ENCODE results near the gene RANGRF. TPM values are rescaled to one million over a fixed set of nuclear protein-coding genes. Genes with fewer than 3 reads are reported as not detected.

RANGRF gene
- total and polyA plus RNA-seq, 4 donors = 9.2 to 40.5 (median 28.6) TPM

DNA sequence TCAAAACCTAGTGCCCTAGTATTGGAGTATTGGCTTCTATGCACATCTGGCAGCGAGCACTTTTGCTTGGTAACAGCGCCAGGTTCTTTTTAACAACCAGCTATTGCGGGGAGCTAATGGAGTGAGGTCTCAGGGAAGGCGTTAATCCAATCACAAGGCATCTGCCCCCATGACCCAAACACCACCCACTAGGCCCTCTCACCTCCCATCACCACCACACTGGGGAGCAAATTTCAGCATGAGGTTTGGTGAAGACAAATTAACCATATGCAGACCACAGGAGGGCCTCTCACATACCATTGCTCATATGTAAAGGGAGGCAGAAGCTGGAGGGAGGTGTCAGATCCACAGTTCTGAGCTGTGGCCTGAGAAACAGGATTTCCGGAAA is 50.3 kb downstream of the RANGRF start:
- DNase-seq (ENCODE audit: low read depth in 4 of 6, low spot score in 6 of 6) = peak in 1 of 6 donors; percentile 55
- H3K27ac ChIP-seq (ENCODE audit: low read depth, low read length) = no peak overlapping the region
- H3K4me3 ChIP-seq (ENCODE audit: low read depth, low read length) = no peak overlapping the region
- no peaks in the 10 kb centered on the region for H3K36me3 ChIP-seq (ENCODE audit: control insufficient read depth, insufficient read depth, low read length)
- no peaks in the 10 kb centered on the region for H3K9me3 ChIP-seq (ENCODE audit: control insufficient read depth, insufficient read depth, low read length)
- no peaks in the 10 kb centered on the region for H3K4me1 ChIP-seq (ENCODE audit: control insufficient read depth, insufficient read depth, low read length)
- no peaks in the 10 kb centered on the region for H3K27me3 ChIP-seq (ENCODE audit: control insufficient read depth, insufficient read depth, low read length)
- WGBS (ENCODE audit: insufficient coverage) = 88% methylated on average over 1 of the region's 5 CpGs

DNA sequence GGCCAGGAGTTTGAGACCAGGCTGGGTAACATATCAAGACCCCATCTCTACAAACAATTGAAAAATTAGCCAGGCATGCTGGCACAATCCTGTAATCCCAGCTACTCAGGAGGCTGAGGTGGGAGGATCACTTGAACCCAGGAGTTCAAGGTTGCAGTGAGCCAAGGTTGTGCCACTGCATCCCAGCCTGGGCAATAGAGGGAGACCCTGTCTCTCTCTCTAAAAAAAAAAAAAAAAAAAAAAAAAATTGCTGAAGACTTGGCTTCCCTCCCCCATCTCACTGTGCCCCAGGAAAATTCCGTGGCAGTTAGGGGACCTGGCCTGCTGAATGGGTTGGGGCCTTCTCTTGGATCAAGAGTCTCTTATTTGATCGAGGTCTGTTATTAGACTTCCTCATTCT is 51.1 kb downstream of the RANGRF start, which contains the start of gene ODF4:
ODF4 (plus strand) TSS at position 301 of the 400 bp plus-strand sequence. CDS start 212 bp downstream, outside the sequence.
- no CpG with 5 or more reads among the region's 2 CpGs for WGBS (ENCODE audit: insufficient coverage)
- H3K27me3 ChIP-seq (ENCODE audit: control insufficient read depth, insufficient read depth, low read length) = no peaks in the 10 kb centered on the region
- DNase-seq (ENCODE audit: low read depth in 4 of 6, low spot score in 6 of 6) = no peak
- H3K27ac ChIP-seq (ENCODE audit: low read depth, low read length) = no peak within 1 kb of the TSS
- H3K36me3 ChIP-seq (ENCODE audit: control insufficient read depth, insufficient read depth, low read length) = no peaks in the 10 kb centered on the region
- no peaks in the 10 kb centered on the region for H3K9me3 ChIP-seq (ENCODE audit: control insufficient read depth, insufficient read depth, low read length)
- H3K4me3 ChIP-seq (ENCODE audit: low read depth, low read length) = no peak within 1 kb of the TSS
- H3K4me1 ChIP-seq (ENCODE audit: control insufficient read depth, insufficient read depth, low read length) = no peaks in the 10 kb centered on the region

Small RNAs within 50 kb of the gene (small RNA-seq; reads per million reads assigned to genes)
- not detected for gene RF00265 (ENCODE audit: low replicate concordance)

Other genes starting within 250 kb of the RANGRF start
- under 1 TPM; 0.06 to 0.10 TPM for gene ALOX15B, start 249.6 kb upstream of the RANGRF start, total RNA-seq
- gene ALOX15B, start 249.6 kb upstream of the RANGRF start, polyA plus RNA-seq (ENCODE audit: insufficient read length in 2 of 2) = under 1 TPM; 0.13 to 0.26 TPM
- under 1 TPM in 1 of 2 donors, not detected in 1; 0.30 TPM for gene ALOX12B, start 201.0 kb upstream of the RANGRF start, total RNA-seq
- gene ALOX12B, start 201.0 kb upstream of the RANGRF start, polyA plus RNA-seq (ENCODE audit: insufficient read length in 2 of 2) = 1 to 10 TPM in 1 of 2 donors, under 1 TPM in 1; 0.60 to 1.1 TPM
- under 1 TPM; 0.17 to 0.50 TPM for gene ALOXE3, start 170.2 kb upstream of the RANGRF start, total RNA-seq
- gene ALOXE3, start 170.2 kb upstream of the RANGRF start, polyA plus RNA-seq (ENCODE audit: insufficient read length in 2 of 2) = 1 to 10 TPM; 1.2 to 1.8 TPM
- gene HES7, start 164.6 kb upstream of the RANGRF start, total RNA-seq = under 1 TPM; 0.20 to 0.39 TPM
- 1 to 10 TPM; 1.7 to 2.5 TPM for gene HES7, start 164.6 kb upstream of the RANGRF start, polyA plus RNA-seq (ENCODE audit: insufficient read length in 2 of 2)
- 10 to 100 TPM; 28.0 to 29.4 TPM for gene PER1, start 136.3 kb upstream of the RANGRF start, total RNA-seq
- 10 to 100 TPM; 25.4 to 61.1 TPM for gene PER1, start 136.3 kb upstream of the RANGRF start, polyA plus RNA-seq (ENCODE audit: insufficient read length in 2 of 2)
- gene VAMP2, start 125.7 kb upstream of the RANGRF start, total RNA-seq = 10 to 100 TPM; 30.2 to 66.9 TPM
- 100 to 1,000 TPM; 413 to 414 TPM for gene VAMP2, start 125.7 kb upstream of the RANGRF start, polyA plus RNA-seq (ENCODE audit: insufficient read length in 2 of 2)
- 10 to 100 TPM; 19.0 to 48.1 TPM for gene TMEM107, start 112.3 kb upstream of the RANGRF start, total RNA-seq
- gene TMEM107, start 112.3 kb upstream of the RANGRF start, polyA plus RNA-seq (ENCODE audit: insufficient read length in 2 of 2) = 10 to 100 TPM; 22.3 to 22.8 TPM
- gene BORCS6, start 98.5 kb upstream of the RANGRF start, total RNA-seq = 1 to 10 TPM; 3.7 to 6.7 TPM
- 1 to 10 TPM; 6.3 to 6.8 TPM for gene BORCS6, start 98.5 kb upstream of the RANGRF start, polyA plus RNA-seq (ENCODE audit: insufficient read length in 2 of 2)
- 10 to 100 TPM in 1 of 2 donors, 1 to 10 TPM in 1; 8.6 to 15.4 TPM for gene AURKB, start 78.1 kb upstream of the RANGRF start, total RNA-seq
- 10 to 100 TPM; 13.1 to 17.9 TPM for gene AURKB, start 78.1 kb upstream of the RANGRF start, polyA plus RNA-seq (ENCODE audit: insufficient read length in 2 of 2)
- 10 to 100 TPM; 11.2 to 14.6 TPM for gene CTC1, start 40.6 kb upstream of the RANGRF start, total RNA-seq
- 10 to 100 TPM; 23.6 to 30.6 TPM for gene CTC1, start 40.6 kb upstream of the RANGRF start, polyA plus RNA-seq (ENCODE audit: insufficient read length in 2 of 2)
- 10 to 100 TPM; 17.4 to 23.1 TPM for gene PFAS, start 39.4 kb upstream of the RANGRF start, total RNA-seq
- gene PFAS, start 39.4 kb upstream of the RANGRF start, polyA plus RNA-seq (ENCODE audit: insufficient read length in 2 of 2) = 10 to 100 TPM; 32.6 to 38.1 TPM
- 1 to 10 TPM in 1 of 2 donors, under 1 TPM in 1; 0.69 to 2.9 TPM for gene SLC25A35, start 6.7 kb downstream of the RANGRF start, total RNA-seq
- gene SLC25A35, start 6.7 kb downstream of the RANGRF start, polyA plus RNA-seq (ENCODE audit: insufficient read length in 2 of 2) = 1 to 10 TPM; 3.7 to 5.1 TPM
- 1 to 10 TPM; 2.8 to 4.7 TPM for gene ARHGEF15, start 21.6 kb downstream of the RANGRF start, total RNA-seq
- 1 to 10 TPM; 8.1 to 9.4 TPM for gene ARHGEF15, start 21.6 kb downstream of the RANGRF start, polyA plus RNA-seq (ENCODE audit: insufficient read length in 2 of 2)
- gene ODF4, start 51.2 kb downstream of the RANGRF start, total RNA-seq = not detected
- gene ODF4, start 51.2 kb downstream of the RANGRF start, polyA plus RNA-seq (ENCODE audit: insufficient read length in 2 of 2) = not detected
- 1,000 to 10,000 TPM; 1,389 to 3,574 TPM for gene RPL26, start 94.5 kb downstream of the RANGRF start, total RNA-seq
- gene RPL26, start 94.5 kb downstream of the RANGRF start, polyA plus RNA-seq (ENCODE audit: insufficient read length in 2 of 2) = 1,000 to 10,000 TPM; 1,423 to 1,516 TPM
- gene RNF222, start 109.2 kb downstream of the RANGRF start, total RNA-seq = not detected
- under 1 TPM in 1 of 2 donors, not detected in 1; 0.11 TPM for gene RNF222, start 109.2 kb downstream of the RANGRF start, polyA plus RNA-seq (ENCODE audit: insufficient read length in 2 of 2)
- gene NDEL1, start 147.2 kb downstream of the RANGRF start, total RNA-seq = 10 to 100 TPM; 30.7 to 45.4 TPM
- gene NDEL1, start 147.2 kb downstream of the RANGRF start, polyA plus RNA-seq (ENCODE audit: insufficient read length in 2 of 2) = 10 to 100 TPM; 48.7 to 48.9 TPM